ENCODE results near the gene PATJ.
"Not testable (repeated sequence)": the region's sequence is repeated elsewhere in the genome, so short reads cannot be mapped to it uniquely, and the experiment has no call there.

- TF ChIP-seq CTCF, POLR2A (IDR thresholded peaks at IDR 0.05): not testable (repeated sequence)
These were observed 428.1 kb downstream of the PATJ start for GRCh38 chr1:62170380-62170779.

Measured in tibial nerve (tissue), 3 donors.